ENCODE data around the gene LACTBL1. TPM values are rescaled to one million over a fixed set of nuclear protein-coding genes. Genes with fewer than 3 reads are reported as not detected.

LACTBL1 gene
- total RNA-seq, 1 donor from 2014 or later, result not detected

DNA sequence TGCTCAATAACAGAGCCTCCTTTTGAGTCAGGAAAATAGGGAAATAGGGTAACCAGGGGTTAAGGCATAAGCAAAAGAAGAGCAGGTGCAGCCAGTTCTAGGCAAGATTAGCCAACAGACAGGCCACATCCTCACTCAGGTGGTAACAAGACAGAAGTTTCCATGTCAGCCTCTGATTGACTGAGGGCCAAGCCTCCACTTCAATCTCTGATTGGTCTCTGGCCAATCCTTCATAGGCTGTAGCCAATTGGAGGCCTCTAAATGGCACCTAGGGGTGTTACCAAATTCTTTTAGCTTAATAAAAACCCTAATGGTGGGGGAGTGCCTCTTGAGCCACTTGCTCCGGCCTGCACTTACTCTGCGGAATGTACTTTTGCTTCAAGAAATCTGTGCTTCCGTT lies 37.2 kb downstream of the LACTBL1 start:
- Histone ChIP-seq H3K27ac (ENCODE audit: low read depth, low read length) (no peak overlapping the region), H2AFZ (ENCODE audit: low read depth, low read length) (no peak overlapping the region), H3K4me1 (ENCODE audit: insufficient read depth, low read length) (no peaks in the 10 kb centered on the region), H4K20me1 (ENCODE audit: insufficient read depth, low read length) (no peaks in the 10 kb centered on the region), H3K4me2 (ENCODE audit: low read length) (no peak overlapping the region), H3K9ac (ENCODE audit: low read length) (no peak overlapping the region), H3K4me3 (ENCODE audit: insufficient read depth, low read depth, low read length) (no peak overlapping the region), H3K9me3 (ENCODE audit: insufficient read depth, low read depth, low read length) (peaks cover 5% of the 10 kb centered on the region), H3K36me3 (ENCODE audit: insufficient read depth, low read length) (no peaks in the 10 kb centered on the region), H3K79me2 (ENCODE audit: insufficient read depth, low read length) (no peaks in the 10 kb centered on the region), H3K27me3 (ENCODE audit: insufficient read depth, low read length) (no peaks in the 10 kb centered on the region)
- Mint-ChIP-seq H3K36me3 (ENCODE audit: low read depth, unreplicated experiment) (peaks cover 4% of the 10 kb centered on the region), H3K27me3 (ENCODE audit: low read depth, unreplicated experiment) (peaks cover 12% of the 10 kb centered on the region), H3K9me3 (ENCODE audit: unreplicated experiment) (peaks cover 17% of the 10 kb centered on the region), H3K4me1 (ENCODE audit: low read depth, unreplicated experiment) (no peaks in the 10 kb centered on the region), H3K27ac (ENCODE audit: unreplicated experiment) (no peak overlapping the region), H3K4me3 (ENCODE audit: unreplicated experiment) (no peak overlapping the region)
- no peak for TF ChIP-seq EZH2 (IDR thresholded peaks at IDR 0.05; ENCODE audit: insufficient read depth, low read length)
- TF ChIP-seq, protein P1, sequence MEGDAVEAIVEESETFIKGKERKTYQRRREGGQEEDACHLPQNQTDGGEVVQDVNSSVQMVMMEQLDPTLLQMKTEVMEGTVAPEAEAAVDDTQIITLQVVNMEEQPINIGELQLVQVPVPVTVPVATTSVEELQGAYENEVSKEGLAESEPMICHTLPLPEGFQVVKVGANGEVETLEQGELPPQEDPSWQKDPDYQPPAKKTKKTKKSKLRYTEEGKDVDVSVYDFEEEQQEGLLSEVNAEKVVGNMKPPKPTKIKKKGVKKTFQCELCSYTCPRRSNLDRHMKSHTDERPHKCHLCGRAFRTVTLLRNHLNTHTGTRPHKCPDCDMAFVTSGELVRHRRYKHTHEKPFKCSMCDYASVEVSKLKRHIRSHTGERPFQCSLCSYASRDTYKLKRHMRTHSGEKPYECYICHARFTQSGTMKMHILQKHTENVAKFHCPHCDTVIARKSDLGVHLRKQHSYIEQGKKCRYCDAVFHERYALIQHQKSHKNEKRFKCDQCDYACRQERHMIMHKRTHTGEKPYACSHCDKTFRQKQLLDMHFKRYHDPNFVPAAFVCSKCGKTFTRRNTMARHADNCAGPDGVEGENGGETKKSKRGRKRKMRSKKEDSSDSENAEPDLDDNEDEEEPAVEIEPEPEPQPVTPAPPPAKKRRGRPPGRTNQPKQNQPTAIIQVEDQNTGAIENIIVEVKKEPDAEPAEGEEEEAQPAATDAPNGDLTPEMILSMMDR (IDR thresholded peaks at IDR 0.05; ENCODE audit: insufficient read depth, low read depth, low read length), result no peak
- DNase-seq (ENCODE audit: low read depth) (no peak), FAIRE-seq (no peak)

DNA sequence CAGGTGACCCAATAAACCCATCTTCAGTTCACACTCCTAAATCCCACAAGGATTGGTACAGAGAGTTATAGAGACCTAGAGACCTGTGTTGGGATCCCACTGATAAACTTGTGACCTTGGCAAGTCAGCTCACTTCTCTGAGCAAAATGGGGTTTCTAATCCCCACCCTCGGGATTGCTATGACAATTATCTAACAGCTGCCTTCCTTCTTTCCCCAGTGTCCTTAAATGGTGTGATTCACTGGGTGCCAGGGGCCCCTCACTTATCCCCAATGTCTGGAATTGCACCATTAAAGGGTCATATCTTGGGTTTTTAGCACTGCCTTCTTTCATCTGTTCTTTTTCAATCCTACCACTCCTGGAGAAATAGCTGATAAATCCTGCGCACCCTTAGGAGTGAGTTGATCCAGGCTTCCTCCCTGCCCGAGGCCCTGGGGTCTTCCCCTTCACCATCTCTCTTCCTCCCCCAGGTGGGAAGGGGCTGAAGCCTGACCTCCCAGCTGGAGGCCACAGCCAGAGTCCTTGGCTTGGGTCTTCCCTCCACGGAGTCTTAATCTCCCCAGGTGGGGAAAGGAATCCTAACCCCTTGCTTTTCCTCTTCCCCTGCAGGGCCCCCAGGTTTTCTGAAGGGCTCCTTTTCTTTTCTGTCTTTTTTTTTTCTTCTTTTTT lies 39.7 kb downstream of the LACTBL1 start:
- Histone ChIP-seq H3K9ac (ENCODE audit: low read length) (no peak overlapping the region), H3K27me3 (ENCODE audit: insufficient read depth, low read length) (no peaks in the 10 kb centered on the region), H3K36me3 (ENCODE audit: insufficient read depth, low read length) (no peaks in the 10 kb centered on the region), H3K79me2 (ENCODE audit: insufficient read depth, low read length) (no peaks in the 10 kb centered on the region), H3K9me3 (ENCODE audit: insufficient read depth, low read depth, low read length) (peaks cover 5% of the 10 kb centered on the region), H3K27ac (ENCODE audit: low read depth, low read length) (no peak overlapping the region), H3K4me3 (ENCODE audit: insufficient read depth, low read depth, low read length) (no peak overlapping the region), H3K4me1 (ENCODE audit: insufficient read depth, low read length) (no peaks in the 10 kb centered on the region), H4K20me1 (ENCODE audit: insufficient read depth, low read length) (no peaks in the 10 kb centered on the region), H3K4me2 (ENCODE audit: low read length) (no peak overlapping the region), H2AFZ (ENCODE audit: low read depth, low read length) (no peak overlapping the region)
- no peak for TF ChIP-seq EZH2 (IDR thresholded peaks at IDR 0.05; ENCODE audit: insufficient read depth, low read length)
- TF ChIP-seq, protein P1 (IDR thresholded peaks at IDR 0.05; ENCODE audit: insufficient read depth, low read depth, low read length), result no peak
- Mint-ChIP-seq H3K27ac (ENCODE audit: unreplicated experiment) (no peak overlapping the region), H3K4me3 (ENCODE audit: unreplicated experiment) (no peak overlapping the region), H3K9me3 (ENCODE audit: unreplicated experiment) (peaks cover 12% of the 10 kb centered on the region), H3K4me1 (ENCODE audit: low read depth, unreplicated experiment) (no peaks in the 10 kb centered on the region), H3K36me3 (ENCODE audit: low read depth, unreplicated experiment) (peaks cover 4% of the 10 kb centered on the region), H3K27me3 (ENCODE audit: low read depth, unreplicated experiment) (peaks cover 25% of the 10 kb centered on the region)
- FAIRE-seq, result no peak
- DNase-seq (ENCODE audit: low read depth), result no peak

DNA sequence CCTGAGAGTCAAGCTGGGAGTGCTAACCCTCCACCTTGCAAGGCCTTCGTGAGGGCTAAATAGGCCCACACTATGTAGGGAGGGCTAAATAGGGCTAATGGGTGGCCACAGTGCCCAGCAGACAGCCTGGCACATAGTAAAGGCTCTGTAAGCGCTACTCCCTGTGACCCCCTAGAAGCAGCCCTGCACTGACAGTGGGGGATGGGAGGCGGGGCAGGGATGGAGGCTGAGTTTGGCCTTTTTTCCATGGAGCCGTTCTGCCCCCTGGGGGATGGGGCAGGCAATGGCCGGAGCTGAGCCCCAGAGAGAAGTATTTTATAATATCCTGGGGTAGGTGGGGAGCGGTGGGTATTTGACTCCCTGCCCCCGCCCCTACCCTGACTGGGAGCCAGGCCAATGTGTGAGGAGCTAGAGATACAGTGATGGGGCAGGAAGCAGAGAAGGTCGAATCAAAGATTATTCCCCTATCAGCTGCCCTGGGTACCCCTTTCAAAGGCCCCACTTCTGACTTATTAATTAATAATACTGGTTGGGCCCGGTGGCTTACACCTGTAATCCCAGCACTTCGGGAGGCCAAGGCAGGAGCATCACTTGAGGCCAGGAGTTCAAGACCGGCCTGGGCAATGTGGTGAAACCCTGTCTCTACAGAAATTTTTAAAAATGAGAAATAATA lies 42.3 kb downstream of the LACTBL1 start:
- Histone ChIP-seq H2AFZ (ENCODE audit: low read depth, low read length) (no peak overlapping the region), H3K4me3 (ENCODE audit: insufficient read depth, low read depth, low read length) (no peak overlapping the region), H3K9ac (ENCODE audit: low read length) (no peak overlapping the region), H3K4me1 (ENCODE audit: insufficient read depth, low read length) (no peaks in the 10 kb centered on the region), H3K27ac (ENCODE audit: low read depth, low read length) (no peak overlapping the region), H3K4me2 (ENCODE audit: low read length) (no peak overlapping the region), H3K36me3 (ENCODE audit: insufficient read depth, low read length) (no peaks in the 10 kb centered on the region), H3K79me2 (ENCODE audit: insufficient read depth, low read length) (no peaks in the 10 kb centered on the region), H4K20me1 (ENCODE audit: insufficient read depth, low read length) (no peaks in the 10 kb centered on the region), H3K27me3 (ENCODE audit: insufficient read depth, low read length) (peaks cover 4% of the 10 kb centered on the region), H3K9me3 (ENCODE audit: insufficient read depth, low read depth, low read length) (peaks cover 5% of the 10 kb centered on the region)
- TF ChIP-seq, protein P1 (IDR thresholded peaks at IDR 0.05; ENCODE audit: insufficient read depth, low read depth, low read length), result peak; percentile 53
- TF ChIP-seq EZH2 (IDR thresholded peaks at IDR 0.05; ENCODE audit: insufficient read depth, low read length), result no peak
- DNase-seq (ENCODE audit: low read depth) (no peak), FAIRE-seq (no peak)
- Mint-ChIP-seq H3K4me1 (ENCODE audit: low read depth, unreplicated experiment) (no peaks in the 10 kb centered on the region), H3K27me3 (ENCODE audit: low read depth, unreplicated experiment) (peaks cover 38% of the 10 kb centered on the region), H3K4me3 (ENCODE audit: unreplicated experiment) (no peak overlapping the region), H3K27ac (ENCODE audit: unreplicated experiment) (no peak overlapping the region), H3K9me3 (ENCODE audit: unreplicated experiment) (peaks cover 8% of the 10 kb centered on the region), H3K36me3 (ENCODE audit: low read depth, unreplicated experiment) (no peaks in the 10 kb centered on the region)
